Neutrophil (primary cell): ENCODE measurements around the gene SNX9.

Experiments
- H3K27ac ChIP-seq: fragments of 200-600 bp; sonication (generic); 2 replicates; pipeline ENCODE4 v1.5.1; 2016; ENCODE audit warnings: mild to moderate bottlenecking, moderate library complexity
- H3K27me3 ChIP-seq: fragments of 200-600 bp; sonication (generic); 2 replicates; pipeline ENCODE4 v1.6.0; 2016; ENCODE audit warnings: mild to moderate bottlenecking
- H3K36me3 ChIP-seq: fragments of 200-600 bp; sonication (generic); 2 replicates; pipeline ENCODE4 v1.5.1; 2017
- H3K4me1 ChIP-seq, 2 experiments: fragments of 200-600 bp in 1 of 2; sonication (generic) in 1 of 2; 1 replicate in 1 of 2; 2 replicates in 1 of 2; pipeline versions ENCODE4 v1.5.1 to v1.6.1; 2013 to 2016; ENCODE audit warnings: low read depth in 1 of 2, low read length in 1 of 2, mild to moderate bottlenecking in 1 of 2, moderate library complexity in 1 of 2; ENCODE audit not compliant: control insufficient read depth in 1 of 2, insufficient read depth in 1 of 2
- H3K4me3 ChIP-seq, 2 experiments: fragments of 200-600 bp in 1 of 2; sonication (generic) in 1 of 2; 1 replicate in 1 of 2; 2 replicates in 1 of 2; pipeline ENCODE4 v1.5.1; 2013 to 2016; ENCODE audit warnings: low read depth in 1 of 2, low read length in 1 of 2, mild to moderate bottlenecking in 1 of 2, moderate library complexity in 1 of 2
- H3K9me3 ChIP-seq: fragments of 200-600 bp; sonication (generic); 2 replicates; pipeline ENCODE4 v1.5.1; 2016
- CTCF ChIP-seq: fragments of 200-600 bp; sonication (generic); IDR thresholded peaks from 2 replicates; pipeline ENCODE4 v1.5.1; 2016; ENCODE audit warnings: antibody characterized with exemption

The SNX9 gene

GRCh38 chr6:157873735-157874344 is 50.8 kb downstream of the SNX9 start:
- no peak overlapping the region for H3K27ac ChIP-seq
- no peak overlapping the region for H3K4me3 ChIP-seq
- H3K9me3 ChIP-seq, result no peaks in the 10 kb centered on the region
- no peaks in the 10 kb centered on the region for H3K4me1 ChIP-seq
- no peak for TF ChIP-seq CTCF
- no peaks in the 10 kb centered on the region for H3K36me3 ChIP-seq
- H3K27me3 ChIP-seq, result no peaks in the 10 kb centered on the region

- no peak overlapping the region for H3K27ac ChIP-seq
- H3K4me3 ChIP-seq, result no peak overlapping the region
- no peaks in the 10 kb centered on the region for H3K36me3 ChIP-seq
- H3K9me3 ChIP-seq, result no peaks in the 10 kb centered on the region
- no peaks in the 10 kb centered on the region for H3K4me1 ChIP-seq
- TF ChIP-seq CTCF, result no peak
- H3K27me3 ChIP-seq, result no peaks in the 10 kb centered on the region
These were observed 54.1 kb downstream of the SNX9 start for GRCh38 chr6:157877149-157877548.

- no peak for TF ChIP-seq CTCF
These were observed 54.8 kb downstream of the SNX9 start for GRCh38 chr6:157877573-157878438.

GRCh38 chr6:157879034-157879872 is 56.2 kb downstream of the SNX9 start:
- H3K36me3 ChIP-seq, result no peaks in the 10 kb centered on the region
- H3K4me1 ChIP-seq, result no peaks in the 10 kb centered on the region
- no peaks in the 10 kb centered on the region for H3K27me3 ChIP-seq
- no peak overlapping the region for H3K27ac ChIP-seq
- H3K4me3 ChIP-seq, result no peak overlapping the region
- no peak for TF ChIP-seq CTCF
- no peaks in the 10 kb centered on the region for H3K9me3 ChIP-seq

More at GRCh38 chr6:157877573-157878438, 54.8 kb downstream of the SNX9 start:
- Histone ChIP-seq H3K27ac (no peak overlapping the region), H3K27me3 (no peaks in the 10 kb centered on the region), H3K4me1 (no peaks in the 10 kb centered on the region), H3K36me3 (no peaks in the 10 kb centered on the region), H3K4me3 (no peak overlapping the region), H3K9me3 (no peaks in the 10 kb centered on the region)

- Histone ChIP-seq H3K36me3 (no peaks in the 10 kb centered on the region), H3K27ac (no peak overlapping the region), H3K4me3 (no peak overlapping the region), H3K4me1 (no peaks in the 10 kb centered on the region), H3K27me3 (no peaks in the 10 kb centered on the region), H3K9me3 (no peaks in the 10 kb centered on the region)
- TF ChIP-seq CTCF, result no peak
These were observed 56.8 kb downstream of the SNX9 start for GRCh38 chr6:157879873-157880254.
